K562 (cell line): ENCODE results near the gene STYXL1. TPM values are rescaled to one million over a fixed set of nuclear protein-coding genes. Genes with fewer than 3 reads are reported as not detected.

Experiments
- ATAC-seq: fragments of 200-7000 bp; cut with Tn5 transposase; 3 replicates; pipeline ENCODE4 v1.9.1; 2020; ENCODE audit warnings: moderate library complexity
- BruUV-seq: library from RNA; stranded (reverse); fragments of 400-500 nt; replicated peaks from 2 replicates; lab custom pipeline; 2021; lab: Mats Ljungman, UMichigan
- CTCF ChIA-PET: fragments of 300-600 bp; formaldehyde crosslinking; extraction: SDS; loops from one replicate; lab custom pipeline; 2021; ENCODE audit warnings: low intra/inter-chr PET ratio; lab: Yijun Ruan, JAX
- POLR2A ChIA-PET: fragments of 300-600, 350-650 bp; sonication (Branson Sonifier 250); formaldehyde crosslinking; extraction: SDS; loops from one replicate; lab custom pipeline; 2021; ENCODE audit warnings: antibody characterized with exemption, inconsistent platforms; lab: Yijun Ruan, JAX
- DNase-seq, 4 experiments: peaks; one replicate each; pipeline versions ENCODE4 v3.0.0 to v3.0.0-alpha.2; 2011 to 2018; ENCODE audit warnings: low spot score in 3 of 4, mixed read lengths in 3 of 4; ENCODE audit errors: extremely low read depth in 1 of 4
- FAIRE-seq: peaks from 2 replicates; lab custom pipeline; 2011; peaks lifted over from hg19 to GRCh38; lab: Jason Lieb, UNC
- H2AFZ ChIP-seq: 2 replicates; pipeline ENCODE4 v1.6.0; 2011; ENCODE audit warnings: low read depth, low read length, control low read depth, inconsistent platforms
- H3K27ac ChIP-seq: fragments of 200-600 bp; 3 replicates; pipeline ENCODE4 v1.8.0; 2011; ENCODE audit warnings: low read depth, mild to moderate bottlenecking, control low read depth, inconsistent platforms, low read length, moderate library complexity, mixed read lengths; ENCODE audit errors: extremely low read depth
- H3K27me3 ChIP-seq, 2 experiments: fragments of 300-600 bp in 1 of 2; 2 replicates in 1 of 2; 3 replicates in 1 of 2; pipeline versions ENCODE4 v1.6.0 to v1.8.0; 2011; ENCODE audit warnings: inconsistent platforms in 2 of 2, low read length in 2 of 2, mild to moderate bottlenecking in 1 of 2, mixed read lengths in 1 of 2, moderate library complexity in 1 of 2; ENCODE audit not compliant: control insufficient read depth in 2 of 2, insufficient read depth in 2 of 2
- H3K36me3 ChIP-seq: fragments of 300-600 bp; 3 replicates; pipeline ENCODE4 v1.8.0; 2011; ENCODE audit warnings: mild to moderate bottlenecking, low read length, inconsistent platforms; ENCODE audit not compliant: control insufficient read depth, insufficient read depth
- H3K4me1 ChIP-seq, 2 experiments: fragments of 200-600 bp in 1 of 2; replicated peaks in 1 of 2; 2 replicates in 1 of 2; 3 replicates in 1 of 2; pipeline versions ENCODE4 v1.5.1 to v1.8.0; 2011; ENCODE audit warnings: inconsistent platforms in 2 of 2, low read length in 2 of 2, mild to moderate bottlenecking in 1 of 2, mixed read lengths in 1 of 2, moderate library complexity in 1 of 2; ENCODE audit not compliant: control insufficient read depth in 2 of 2, insufficient read depth in 2 of 2
- H3K4me2 ChIP-seq: 2 replicates; pipeline ENCODE4 v1.6.1; 2011; ENCODE audit warnings: low read length, control low read depth, inconsistent platforms, mixed read lengths; ENCODE audit not compliant: insufficient read depth
- H3K4me3 ChIP-seq: fragments of 200-600 bp; sonication (generic), shearing (Covaris generic); 2 replicates; pipeline ENCODE4 v1.5.1; 2016; ENCODE audit warnings: control low read depth, inconsistent platforms
- H3K79me2 ChIP-seq: fragments of 200-600 bp; 3 replicates; pipeline ENCODE4 v1.8.0; 2011; ENCODE audit warnings: low read length, inconsistent platforms; ENCODE audit not compliant: control insufficient read depth, insufficient read depth
- H3K9ac ChIP-seq, 2 experiments: 2 replicates each; pipeline versions ENCODE4 v1.6.0 to v1.6.1; 2011; ENCODE audit warnings: low read depth in 2 of 2, low read length in 2 of 2, control low read depth in 1 of 2, inconsistent platforms in 1 of 2, mild to moderate bottlenecking in 1 of 2, mixed read lengths in 1 of 2; ENCODE audit not compliant: insufficient read depth in 1 of 2
- H3K9me1 ChIP-seq: one replicate; pipeline ENCODE4 v1.6.0; 2011; ENCODE audit warnings: inconsistent platforms, mild to moderate bottlenecking, low read length, moderate library complexity; ENCODE audit not compliant: control insufficient read depth, insufficient read depth
- H3K9me3 ChIP-seq: replicated peaks from 2 replicates; pipeline ENCODE4 v1.5.1; 2011; ENCODE audit warnings: low read depth, low read length, inconsistent platforms; ENCODE audit not compliant: control insufficient read depth, insufficient read depth
- H4K20me1 ChIP-seq: replicated peaks from 2 replicates; pipeline ENCODE4 v1.6.1; 2011; ENCODE audit warnings: low read length, inconsistent platforms, mixed read lengths; ENCODE audit not compliant: control insufficient read depth, insufficient read depth
- ASH1L ChIP-seq: fragments of 450-650 bp; IDR thresholded peaks from 2 replicates; pipeline ENCODE4 v1.6.1; 2018; ENCODE audit warnings: borderline replicate concordance, mild to moderate bottlenecking, low read depth; ENCODE audit not compliant: partially characterized antibody
- BRF2 ChIP-seq: IDR thresholded peaks from 3 replicates; pipeline ENCODE4 v1.6.1; 2011; ENCODE audit warnings: borderline replicate concordance, mild to moderate bottlenecking; ENCODE audit not compliant: insufficient read length, insufficient read depth
- FOS ChIP-seq: IDR thresholded peaks from 3 replicates; pipeline ENCODE4 v1.6.1; 2011; ENCODE audit not compliant: insufficient read length; ENCODE audit errors: extremely low read depth
- GABPA ChIP-seq: fragments of 200-800 bp; sonication (Bioruptor generic); conservative IDR thresholded peaks from 2 replicates; pipeline ENCODE4 v1.6.1; 2016; ENCODE audit warnings: low read depth, missing genetic modification characterization, missing compliant biosample characterization
- HMGN3 ChIP-seq: IDR thresholded peaks from 2 replicates; pipeline ENCODE4 v1.6.1; 2011; ENCODE audit warnings: borderline replicate concordance, low read depth, mild to moderate bottlenecking, mixed read lengths, low read length; ENCODE audit not compliant: insufficient read length; ENCODE audit errors: extremely low read depth
- ILK ChIP-seq: fragments of 450-650 bp; IDR thresholded peaks from 2 replicates; pipeline ENCODE4 v1.6.1; 2016; ENCODE audit warnings: missing genetic modification characterization, low read depth, mild to moderate bottlenecking, missing compliant biosample characterization, moderate library complexity, borderline replicate concordance
- IRF1 ChIP-seq: sonication (generic); formaldehyde crosslinking; IDR thresholded peaks from 2 replicates; pipeline ENCODE4 v1.8.0; 2022; ENCODE audit warnings: missing genetic modification reagents, mild to moderate bottlenecking, borderline replicate concordance
- KAT2B ChIP-seq: IDR thresholded peaks from one replicate; pipeline ENCODE4 v1.6.1; 2012; ENCODE audit warnings: low read depth, mild to moderate bottlenecking, control low read depth, inconsistent platforms, low read length, moderate library complexity
- LEF1 ChIP-seq: fragments of 450-650 bp; IDR thresholded peaks from 2 replicates; pipeline ENCODE4 v1.6.1; 2016; ENCODE audit warnings: mild to moderate bottlenecking
- NKRF ChIP-seq: fragments of 450-650 bp; IDR thresholded peaks from 2 replicates; pipeline ENCODE4 v1.6.1; 2016; ENCODE audit warnings: borderline replicate concordance
- SRSF7 ChIP-seq: fragments of 200-400 bp; formaldehyde crosslinking; optimal IDR thresholded peaks from 2 replicates; pipeline ENCODE3; 2017; ENCODE audit warnings: mild to moderate bottlenecking, low read depth, low read length
- ZMIZ1 ChIP-seq, 2 experiments: fragments of 150-350 bp in 1 of 2; IDR thresholded peaks; 2 replicates each; pipeline ENCODE4 v1.6.1; 2012 to 2016; ENCODE audit warnings: low read depth in 2 of 2, low read length in 2 of 2, mild to moderate bottlenecking in 1 of 2, moderate library complexity in 1 of 2
- ZNF12 ChIP-seq: sonication (generic); formaldehyde crosslinking; IDR thresholded peaks from 2 replicates; pipeline ENCODE4 v1.4.0; 2020; ENCODE audit warnings: mild to moderate bottlenecking, missing genetic modification reagents
- ZNF253 ChIP-seq: fragments of 250-450 bp; sonication (Bioruptor Pico); conservative IDR thresholded peaks from 2 replicates; pipeline ENCODE4 v1.6.1; 2021; ENCODE audit warnings: mild to moderate bottlenecking
- WGBS: fragments of 100-300 bp; shearing (Covaris generic); methylation state at CpG from one replicate; pipeline ENCODE4 v1.1.6; 2016; ENCODE audit warnings: low coverage, mixed read lengths; ENCODE audit not compliant: insufficient coverage; ENCODE audit errors: missing lambda C conversion rate; 5-methylcytosine and 5-hydroxymethylcytosine counted together
- in situ Hi-C: fragments of 300-500 bp; cut with MboI; formaldehyde crosslinking; loops from 4 replicates; pipeline ENCODE4 v1.15.0; 2018; ENCODE audit warnings: inconsistent platforms, mixed read lengths
- intact Hi-C: fragments of 100-400 bp; cut with micrococcal nuclease; formaldehyde crosslinking; loops from 2 replicates; pipeline ENCODE4 v1.14.2; 2022
- polyA plus RNA-seq, 8 experiments: library from polyadenylated mRNA; depleted of rRNA in 4 of 8; stranded (reverse) in 5 of 8; unstranded in 3 of 8; fragments of >200 nt; fragmentation: Nextera tagmentation in 2 of 8; fragmentation: Illumina TruSeq in 1 of 8; extraction: Ambion mirVana in 2 of 8; extraction: Trizol in 1 of 8; gene quantifications; 2 replicates each; pipeline versions ENCODE4 v1.2.1 to v1.2.3, GENCODE V29; 2011 to 2014; ENCODE audit warnings: inconsistent platforms in 1 of 8, missing spikeins in 1 of 8
- total RNA-seq, 7 experiments: library from RNA; depleted of rRNA in 6 of 7; stranded (reverse); fragments of >200 nt in 6 of 7; fragmentation: Illumina TruSeq in 2 of 7; extraction: Trizol in 2 of 7; gene quantifications; 2 replicates each; pipeline versions ENCODE4 v1.2.1 to v1.2.3, GENCODE V29; 2011 to 2021; ENCODE audit warnings: low replicate concordance in 1 of 7

Gene STYXL1
- total and polyA plus RNA-seq, 9 of the 15 experiments (the other 6 are each of a cell fraction or from before 2014, with no cell fraction given): 36.5 to 97.2 (median 49.9) TPM

GRCh38 chr7:76002139-76002538, 45.7 kb downstream of the STYXL1 start:
- FAIRE-seq: no peak
- intact Hi-C loops: no loop called here
- TF ChIP-seq SRSF7 (no peak), IRF1 (CRISPR knock-in tag) (no peak), BRF2 (no peak), ZNF12 (CRISPR knock-in tag) (no peak), ZNF253 (CRISPR knock-in tag) (no peak), FOS (no peak), LEF1 (no peak), KAT2B (no peak), HMGN3 (no peak), ASH1L (no peak), ZMIZ1 (IDR thresholded peaks at IDR 0.05; ENCODE audit: low read depth in 2 of 2, low read length in 2 of 2) (no peak), ILK (tag) (no peak), GABPA (tag) (no peak), NKRF (no peak)

More at GRCh38 chr7:76002139-76002538, 45.7 kb downstream of the STYXL1 start:
- H3K9me3 ChIP-seq: no peaks in the 10 kb centered on the region
- H3K4me1 ChIP-seq: peaks cover 4 to 5% of the 10 kb centered on the region in 2 experiments; a peak in 2 of 5 replicates
- in situ Hi-C loops: loop anchor here (25.0 kb wide), 1 partner anchor 565 kb away; no protein-coding TSS in a partner anchor
- ATAC-seq (no peak), DNase-seq (no peak)
- no peaks in the 10 kb centered on the region for H3K9me1 ChIP-seq
- ChIA-PET POLR2A (no interaction called here), CTCF (no interaction called here)
- H4K20me1 ChIP-seq: no peaks in the 10 kb centered on the region; the same call in 1 of the 2 replicates
- peaks cover 35% of the 10 kb centered on the region for H3K36me3 ChIP-seq
- no peaks in the 10 kb centered on the region for H3K79me2 ChIP-seq
- 74% methylated on average over 6 of the region's 6 CpGs for WGBS
- no peak overlapping the region for H3K9ac ChIP-seq
- BruUV-seq: no TSS peak
- H3K4me2 ChIP-seq: no peak overlapping the region
- H3K27me3 ChIP-seq: no peaks in the 10 kb centered on the region
- H3K4me3 ChIP-seq: no peak overlapping the region
- no peak overlapping the region for H2AFZ ChIP-seq
- H3K27ac ChIP-seq: no peak overlapping the region
